Common myeloid progenitor, CD34-positive (primary cell): ENCODE measurements around the gene RWDD3.

Experiments used
- CTCF ChIA-PET: fragments of 350-600 bp; sonication (Branson Sonifier 250); formaldehyde crosslinking; loops from one replicate; lab custom pipeline; 2021; ENCODE audit warnings: antibody characterized with exemption; lab: Charles Lee
- POLR2A ChIA-PET: fragments of 350-600 bp; sonication (Branson Sonifier 250); formaldehyde crosslinking; loops from one replicate; lab custom pipeline; 2021; ENCODE audit warnings: antibody characterized with exemption; lab: Charles Lee
- DNase-seq, 3 donors: peaks; one replicate each; pipeline versions ENCODE4 v3.0.0 to v3.0.0-alpha.2; 2013
- H3K27ac ChIP-seq, 2 experiments: 1 replicate in 1 of 2; 2 replicates in 1 of 2; pipeline ENCODE4 v1.7.0; 2013; ENCODE audit warnings: inconsistent platforms in 2 of 2, low read length in 2 of 2, mild to moderate bottlenecking in 2 of 2, low read depth in 1 of 2, moderate library complexity in 1 of 2; ENCODE audit not compliant: severe bottlenecking in 2 of 2, insufficient read depth in 1 of 2, poor library complexity in 1 of 2
- H3K27me3 ChIP-seq, 5 experiments: replicated peaks in 2 of 5; 1 replicate in 3 of 5; 2 replicates in 2 of 5; pipeline versions ENCODE4 v1.6.1 to v1.7.0; 2013; ENCODE audit warnings: low read length in 4 of 5, mild to moderate bottlenecking in 2 of 5, moderate library complexity in 2 of 5, inconsistent platforms in 1 of 5; ENCODE audit not compliant: insufficient read depth in 5 of 5, control insufficient read depth in 4 of 5
- H3K36me3 ChIP-seq, 4 experiments: 1 replicate in 2 of 4; 2 replicates in 2 of 4; pipeline versions ENCODE4 v1.6.1 to v1.7.0; 2013; ENCODE audit warnings: low read length in 3 of 4, control low read depth in 1 of 4, mild to moderate bottlenecking in 1 of 4; ENCODE audit not compliant: control insufficient read depth in 4 of 4, insufficient read depth in 4 of 4
- H3K4me1 ChIP-seq, 4 experiments: 1 replicate in 3 of 4; 2 replicates in 1 of 4; pipeline versions ENCODE4 v1.6.1 to v1.7.1; 2013; ENCODE audit warnings: low read length in 3 of 4, mild to moderate bottlenecking in 3 of 4, control low read depth in 1 of 4, inconsistent platforms in 1 of 4, moderate library complexity in 1 of 4; ENCODE audit not compliant: control insufficient read depth in 4 of 4, insufficient read depth in 4 of 4; ENCODE audit errors: control extremely low read depth in 1 of 4
- H3K4me3 ChIP-seq, 7 experiments: 1 replicate in 4 of 7; 2 replicates in 3 of 7; pipeline versions ENCODE4 v1.5.1 to v1.7.0; 2013; ENCODE audit warnings: mild to moderate bottlenecking in 7 of 7, low read length in 6 of 7, moderate library complexity in 6 of 7, inconsistent platforms in 2 of 7, low read depth in 2 of 7, control low read depth in 1 of 7; ENCODE audit not compliant: insufficient read depth in 4 of 7, control insufficient read depth in 1 of 7; ENCODE audit errors: extremely low read depth in 1 of 7
- H3K9me3 ChIP-seq, 5 experiments: 1 replicate in 4 of 5; 2 replicates in 1 of 5; pipeline versions ENCODE4 v1.6.1 to v1.7.1; 2013; ENCODE audit warnings: low read length in 4 of 5, mild to moderate bottlenecking in 2 of 5, inconsistent platforms in 1 of 5, low read depth in 1 of 5, moderate library complexity in 1 of 5; ENCODE audit not compliant: control insufficient read depth in 4 of 5, insufficient read depth in 2 of 5; ENCODE audit errors: control extremely low read depth in 1 of 5
- WGBS: methylation state at CpG from one replicate; pipeline ENCODE4 v1.1.5; 2013; ENCODE audit not compliant: insufficient coverage; 5-methylcytosine and 5-hydroxymethylcytosine counted together

The RWDD3 gene

GRCh38 chr1:95219407-95219806 is 14.6 kb upstream of the RWDD3 start:
- DNase-seq: no peak
- Histone ChIP-seq H3K27me3 (peaks cover 0 to 2% (median 0%) of the 10 kb centered on the region in 5 experiments), H3K36me3 (no peaks in the 10 kb centered on the region), H3K9me3 (peaks cover 0 to 3% (median 0%) of the 10 kb centered on the region in 5 experiments), H3K4me3 (no peak overlapping the region), H3K27ac (no peak overlapping the region), H3K4me1 (no peaks in the 10 kb centered on the region)
- CTCF ChIA-PET: no interaction called here
- POLR2A ChIA-PET: no interaction called here
- WGBS: 100% methylated on average over 3 of the region's 4 CpGs

GRCh38 chr1:95221306-95221705 is 12.7 kb upstream of the RWDD3 start:
- DNase-seq: no peak
- H3K4me1 ChIP-seq: no peaks in the 10 kb centered on the region
- peaks cover 0 to 2% (median 0%) of the 10 kb centered on the region in 5 experiments for H3K27me3 ChIP-seq
- whole genome bisulfite sequencing: 98% methylated on average over 6 of the region's 6 CpGs
- no peaks in the 10 kb centered on the region for H3K36me3 ChIP-seq
- H3K27ac ChIP-seq: no peak overlapping the region
- CTCF ChIA-PET: interaction anchor here (1.7 to 3.7 kb wide), 2 partner anchors 13 to 23 kb away, joined by 5 to 12 read pairs; partner anchors contain the start of gene RWDD3
- H3K4me3 ChIP-seq: no peak overlapping the region
- POLR2A ChIA-PET: no interaction called here
- peaks cover 0 to 3% (median 0%) of the 10 kb centered on the region in 5 experiments for H3K9me3 ChIP-seq

GRCh38 chr1:95222629-95223028 is 11.4 kb upstream of the RWDD3 start:
- Histone ChIP-seq H3K36me3 (no peaks in the 10 kb centered on the region), H3K9me3 (peaks cover 0 to 3% (median 0%) of the 10 kb centered on the region in 5 experiments), H3K27ac (no peak overlapping the region), H3K4me3 (no peak overlapping the region), H3K27me3 (peaks cover 0 to 2% (median 0%) of the 10 kb centered on the region in 5 experiments), H3K4me1 (no peaks in the 10 kb centered on the region)
- WGBS: no CpG with 5 or more reads among the region's 2 CpGs
- ChIA-PET POLR2A (no interaction called here), CTCF (interaction anchor here (1.7 to 3.7 kb wide), 2 partner anchors 12 to 24 kb away, joined by 5 to 12 read pairs; partner anchors contain the start of gene RWDD3)
- DNase-seq: no peak

DNA sequence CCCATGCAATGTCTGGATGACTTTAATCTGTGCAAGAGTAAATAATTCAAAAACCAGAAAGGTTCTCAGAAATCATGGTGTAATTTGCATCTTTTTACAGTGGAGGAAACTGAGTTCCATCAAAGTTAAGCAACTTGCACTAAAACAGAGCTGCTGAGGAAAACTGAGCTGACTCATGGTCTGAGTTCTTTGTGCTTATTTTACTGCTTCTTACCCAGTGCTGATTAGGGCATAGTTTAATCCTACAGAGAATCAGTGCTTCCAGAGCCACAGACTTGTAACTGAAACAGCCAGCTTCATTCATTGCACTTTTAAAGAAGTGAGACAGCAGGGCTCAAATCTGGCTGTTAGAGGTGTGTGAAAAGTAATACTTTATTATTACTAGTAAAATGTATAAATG is 10.9 kb upstream of the RWDD3 start:
- H3K27me3 ChIP-seq: peaks cover 0 to 2% (median 0%) of the 10 kb centered on the region in 5 experiments
- POLR2A ChIA-PET: no interaction called here
- H3K36me3 ChIP-seq: no peaks in the 10 kb centered on the region
- no peak overlapping the region for H3K27ac ChIP-seq
- H3K4me1 ChIP-seq: no peaks in the 10 kb centered on the region
- H3K9me3 ChIP-seq: peaks cover 0 to 3% (median 0%) of the 10 kb centered on the region in 5 experiments
- DNase-seq: no peak
- CTCF ChIA-PET: interaction anchor here (3.7 kb wide), 1 partner anchor 11 kb away, joined by 12 read pairs; the partner anchor contains the start of gene RWDD3
- H3K4me3 ChIP-seq: no peak overlapping the region

DNA sequence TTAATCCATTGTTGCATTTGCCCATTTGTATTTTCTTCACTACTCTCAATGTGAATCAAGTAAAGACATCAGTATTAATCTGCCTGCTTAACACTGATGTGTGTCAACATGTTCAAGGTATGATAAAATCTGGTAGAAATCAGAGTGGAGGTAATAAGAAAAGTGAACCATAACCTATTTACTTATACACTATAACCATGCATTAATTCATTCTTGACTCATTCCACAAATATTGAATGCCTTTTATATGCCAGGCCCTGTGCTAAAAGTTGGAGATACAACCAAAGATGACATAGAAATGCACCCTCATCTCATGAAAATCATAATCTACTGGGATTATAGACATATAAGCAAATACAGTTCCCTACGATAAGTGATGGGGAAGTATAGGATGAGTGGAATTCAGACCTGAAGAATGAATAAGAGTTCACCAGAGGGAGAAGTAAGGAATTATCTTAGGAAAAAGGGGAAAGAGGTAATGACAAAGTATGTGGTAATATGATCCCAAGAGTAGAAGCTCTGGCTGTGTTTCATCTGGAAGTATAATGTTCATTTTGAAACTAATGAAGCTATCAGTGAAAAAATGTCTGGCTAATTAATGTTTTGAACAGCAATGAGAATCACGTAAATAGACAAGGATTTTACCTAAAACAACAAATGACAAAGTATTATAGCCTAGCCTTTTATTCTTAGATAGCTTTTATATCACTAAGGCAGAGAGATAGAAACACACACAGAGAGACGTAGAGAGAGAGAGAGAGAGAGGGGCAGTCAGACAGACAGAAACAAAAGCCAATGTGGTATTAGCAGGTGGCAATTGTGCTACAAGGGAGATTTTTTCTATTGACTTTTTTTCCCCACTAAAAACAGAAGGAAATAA is 7.0 kb upstream of the RWDD3 start:
- H3K4me3 ChIP-seq: no peak overlapping the region
- WGBS: 100% methylated on average over 1 of the region's 3 CpGs
- H3K36me3 ChIP-seq: no peaks in the 10 kb centered on the region
- H3K9me3 ChIP-seq: no peaks in the 10 kb centered on the region
- ChIA-PET POLR2A (no interaction called here), CTCF (interaction anchor here (0.6 to 1.3 kb wide), 3 partner anchors 86 to 156 kb away, joined by 3 to 4 read pairs (median 3); no protein-coding TSS in a partner anchor)
- no peak for DNase-seq
- H3K27ac ChIP-seq: no peak overlapping the region
- no peaks in the 10 kb centered on the region for H3K27me3 ChIP-seq
- H3K4me1 ChIP-seq: no peaks in the 10 kb centered on the region

GRCh38 chr1:95229037-95229436 is 5.0 kb upstream of the RWDD3 start:
- 89% methylated on average over 5 of the region's 5 CpGs for WGBS
- POLR2A ChIA-PET: interaction anchor here (0.5 kb wide), 1 partner anchor 32 kb away, joined by 3 read pairs; no protein-coding TSS in a partner anchor
- DNase-seq: no peak
- Histone ChIP-seq H3K36me3 (no peaks in the 10 kb centered on the region), H3K4me3 (no peak overlapping the region), H3K9me3 (no peaks in the 10 kb centered on the region), H3K27me3 (peaks cover 0 to 3% (median 0%) of the 10 kb centered on the region in 5 experiments), H3K4me1 (peaks cover 0 to 9% (median 5%) of the 10 kb centered on the region in 4 experiments), H3K27ac (no peak overlapping the region)
- CTCF ChIA-PET: no interaction called here

GRCh38 chr1:95229706-95230105 is 4.3 kb upstream of the RWDD3 start:
- ChIA-PET POLR2A (no interaction called here), CTCF (no interaction called here)

More at GRCh38 chr1:95229706-95230105, 4.3 kb upstream of the RWDD3 start:
- DNase-seq: no peak
- peaks cover 0 to 3% (median 0%) of the 10 kb centered on the region in 5 experiments for H3K27me3 ChIP-seq
- peaks cover 0 to 15% (median 5%) of the 10 kb centered on the region in 4 experiments for H3K4me1 ChIP-seq
- H3K4me3 ChIP-seq: no peak overlapping the region
- no peak overlapping the region for H3K27ac ChIP-seq
- no peaks in the 10 kb centered on the region for H3K9me3 ChIP-seq
- no peaks in the 10 kb centered on the region for H3K36me3 ChIP-seq
